Mucosa of descending colon (tissue), 3 donors: ENCODE measurements around the gene POLA1. TPM values are rescaled to one million over a fixed set of nuclear protein-coding genes. Genes with fewer than 3 reads are reported as not detected.

Source experiments
- ATAC-seq: fragments of 200-7000 bp; cut with Tn5 transposase; one replicate; pipeline ENCODE4 v1.9.1; 2020; ENCODE audit warnings: mild to moderate bottlenecking, moderate library complexity
- DNase-seq, 3 donors: peaks; one replicate each; pipeline ENCODE4 v3.0.0-alpha.2; 2020
- H3K36me3 ChIP-seq: fragments of 200-600 bp; one replicate; pipeline ENCODE4 v1.8.0; 2021; ENCODE audit warnings: low read depth, mild to moderate bottlenecking
- H3K4me1 ChIP-seq: fragments of 200-600 bp; one replicate; pipeline ENCODE4 v1.8.0; 2021; ENCODE audit warnings: low read depth, mild to moderate bottlenecking
- H3K4me3 ChIP-seq: fragments of 200-600 bp; one replicate; pipeline ENCODE4 v1.8.0; 2021; ENCODE audit warnings: mild to moderate bottlenecking
- H3K9me3 ChIP-seq: fragments of 200-600 bp; one replicate; pipeline ENCODE4 v1.8.0; 2021; ENCODE audit warnings: mild to moderate bottlenecking
- intact Hi-C, 2 donors: fragments of 100-400 bp; cut with DNase I in 1 of 2; cut with micrococcal nuclease in 1 of 2; formaldehyde crosslinking; loops; one replicate each; pipeline versions ENCODE4 v1.11.0 to v1.11.1; 2022; cut with DNase I, micrococcal nuclease
- total RNA-seq, 3 donors: library from RNA; stranded (reverse); fragmentation: NEBNext Ultra II Directional in 2 of 3; extraction: Animal tissue kit (Norgen Biotek cat#: 25700) in 2 of 3; gene quantifications; one replicate each; pipeline versions ENCODE4 v1.2.1 to v1.2.4, GENCODE V29; 2021 to 2023
- TF ChIP-seq, protein P1 (sequence below): fragments of 200-600 bp; IDR thresholded peaks from one replicate; pipeline ENCODE4 v1.8.0; 2022; ENCODE audit warnings: antibody characterized with exemption, mild to moderate bottlenecking
- donor health status: DM: no; HTN: no; CAD: no; lungs with moderate emphysema.
- donor health status: DM: no; HTN: no; CAD: no.
- donor health status: DM: no; HTN: yes; CAD: no.

Gene POLA1
- total RNA-seq, 3 donors from 2014 or later = 11.5 to 14.4 (median 12.5) TPM

DNA sequence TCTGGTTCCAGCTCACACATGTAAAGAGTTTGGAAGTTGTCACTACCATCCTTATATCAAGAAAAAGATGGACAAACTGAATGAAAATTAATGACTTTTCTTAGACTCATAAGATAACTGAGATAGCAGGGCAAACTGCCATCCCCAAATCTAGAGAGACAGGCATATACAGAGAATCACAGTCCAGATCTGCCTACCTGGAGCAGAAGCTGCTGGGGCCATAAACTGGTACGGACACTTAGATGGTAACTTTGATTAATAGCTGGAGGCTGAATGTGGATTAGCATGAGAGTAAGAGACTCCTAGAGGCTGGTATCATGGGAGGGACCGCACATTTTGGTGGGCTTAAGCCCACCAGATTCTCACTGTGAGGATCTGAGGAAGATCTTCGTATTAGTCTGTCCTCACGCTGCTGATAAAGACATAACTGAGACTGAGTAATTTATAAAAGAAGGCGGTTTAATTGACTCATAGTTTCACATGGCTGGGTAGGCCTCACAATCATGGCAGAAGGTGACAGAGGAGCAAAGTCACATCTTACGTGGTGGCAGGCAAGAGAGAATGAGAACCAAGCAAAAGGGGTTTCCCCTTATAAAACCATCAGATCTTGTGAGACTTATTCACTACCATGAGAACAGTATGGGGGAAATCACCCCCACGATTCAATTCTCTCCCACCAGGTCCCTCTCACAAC lies 10.8 kb upstream of the POLA1 start:
- Histone ChIP-seq H3K4me1 (no peaks in the 10 kb centered on the region), H3K9me3 (no peaks in the 10 kb centered on the region), H3K4me3 (no peak overlapping the region), H3K36me3 (no peaks in the 10 kb centered on the region)
- TF ChIP-seq, protein P1, sequence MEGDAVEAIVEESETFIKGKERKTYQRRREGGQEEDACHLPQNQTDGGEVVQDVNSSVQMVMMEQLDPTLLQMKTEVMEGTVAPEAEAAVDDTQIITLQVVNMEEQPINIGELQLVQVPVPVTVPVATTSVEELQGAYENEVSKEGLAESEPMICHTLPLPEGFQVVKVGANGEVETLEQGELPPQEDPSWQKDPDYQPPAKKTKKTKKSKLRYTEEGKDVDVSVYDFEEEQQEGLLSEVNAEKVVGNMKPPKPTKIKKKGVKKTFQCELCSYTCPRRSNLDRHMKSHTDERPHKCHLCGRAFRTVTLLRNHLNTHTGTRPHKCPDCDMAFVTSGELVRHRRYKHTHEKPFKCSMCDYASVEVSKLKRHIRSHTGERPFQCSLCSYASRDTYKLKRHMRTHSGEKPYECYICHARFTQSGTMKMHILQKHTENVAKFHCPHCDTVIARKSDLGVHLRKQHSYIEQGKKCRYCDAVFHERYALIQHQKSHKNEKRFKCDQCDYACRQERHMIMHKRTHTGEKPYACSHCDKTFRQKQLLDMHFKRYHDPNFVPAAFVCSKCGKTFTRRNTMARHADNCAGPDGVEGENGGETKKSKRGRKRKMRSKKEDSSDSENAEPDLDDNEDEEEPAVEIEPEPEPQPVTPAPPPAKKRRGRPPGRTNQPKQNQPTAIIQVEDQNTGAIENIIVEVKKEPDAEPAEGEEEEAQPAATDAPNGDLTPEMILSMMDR = no peak
- intact Hi-C loops = no loop called here
- no peak for DNase-seq
- ATAC-seq = no peak

DNA sequence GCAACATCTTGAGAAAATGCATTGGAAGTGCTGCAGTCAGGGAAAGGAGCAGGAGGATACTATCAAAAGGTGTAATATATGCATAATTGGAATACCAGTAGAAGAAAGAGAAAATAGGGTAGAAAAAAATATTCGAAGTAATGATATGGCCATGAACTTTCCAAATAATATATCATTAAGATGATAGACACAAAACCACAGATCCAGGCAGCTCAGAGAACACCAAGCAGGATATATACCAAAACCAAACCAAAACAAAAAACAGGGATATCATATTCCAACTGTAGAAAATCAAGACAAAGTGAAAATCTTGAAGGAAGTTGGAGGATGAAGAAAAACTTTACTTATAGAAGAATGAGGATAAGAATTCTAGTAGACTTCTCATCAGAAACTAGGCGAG lies 9.7 kb upstream of the POLA1 start:
- TF ChIP-seq, protein P1 = no peak
- H3K9me3 ChIP-seq = no peaks in the 10 kb centered on the region
- ATAC-seq (no peak), DNase-seq (no peak)
- H3K36me3 ChIP-seq = no peaks in the 10 kb centered on the region
- no peak overlapping the region for H3K4me3 ChIP-seq
- intact Hi-C loops = no loop called here
- H3K4me1 ChIP-seq = no peaks in the 10 kb centered on the region

DNA sequence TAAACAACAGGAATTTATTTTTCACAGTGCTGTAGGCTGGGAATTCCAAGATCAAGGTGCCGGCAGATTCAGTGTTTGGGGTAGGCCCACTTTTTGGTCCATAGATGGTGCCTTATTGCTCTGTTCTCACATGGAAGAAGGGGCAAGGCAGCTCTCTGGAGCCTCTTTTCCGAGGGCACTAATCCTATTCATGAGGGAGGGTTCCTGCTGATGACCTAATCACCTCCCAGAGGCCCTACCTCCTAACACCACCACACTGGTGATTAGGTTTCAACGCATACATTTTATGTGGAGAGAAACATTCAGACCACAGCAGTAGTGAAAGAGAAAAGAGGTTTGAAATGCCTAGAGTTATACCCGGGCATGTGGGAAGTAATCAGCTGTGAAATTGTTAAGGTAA lies 1.4 kb upstream of the POLA1 start:
- H3K36me3 ChIP-seq = no peaks in the 10 kb centered on the region
- intact Hi-C loops = no loop called here
- no peak for ATAC-seq
- TF ChIP-seq, protein P1 = no peak
- H3K4me1 ChIP-seq = no peaks in the 10 kb centered on the region
- H3K4me3 ChIP-seq = no peak overlapping the region
- H3K9me3 ChIP-seq = no peaks in the 10 kb centered on the region
- DNase-seq = no peak

DNA sequence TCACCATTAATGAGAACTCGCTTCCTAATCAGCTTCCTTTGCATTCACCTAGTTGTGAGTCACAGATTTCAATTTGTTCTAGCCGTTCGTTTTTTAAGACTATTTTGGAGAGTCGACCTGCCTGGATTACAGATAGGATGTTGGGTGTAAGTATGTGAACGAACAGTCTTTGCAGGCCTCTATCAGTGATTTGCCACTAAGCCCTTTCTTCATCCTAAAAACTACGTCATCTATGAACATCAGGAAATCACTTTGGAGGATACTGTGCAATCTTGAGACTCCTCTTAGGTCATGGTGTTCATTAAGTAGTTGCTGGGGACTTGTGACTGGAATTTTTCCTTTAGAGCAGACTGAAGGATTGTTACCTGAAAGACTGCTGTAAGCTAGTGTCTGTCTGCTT lies 1.1 kb downstream of the POLA1 start:
- H3K4me3 ChIP-seq = no peak overlapping the region
- intact Hi-C loops = no loop called here

DNA sequence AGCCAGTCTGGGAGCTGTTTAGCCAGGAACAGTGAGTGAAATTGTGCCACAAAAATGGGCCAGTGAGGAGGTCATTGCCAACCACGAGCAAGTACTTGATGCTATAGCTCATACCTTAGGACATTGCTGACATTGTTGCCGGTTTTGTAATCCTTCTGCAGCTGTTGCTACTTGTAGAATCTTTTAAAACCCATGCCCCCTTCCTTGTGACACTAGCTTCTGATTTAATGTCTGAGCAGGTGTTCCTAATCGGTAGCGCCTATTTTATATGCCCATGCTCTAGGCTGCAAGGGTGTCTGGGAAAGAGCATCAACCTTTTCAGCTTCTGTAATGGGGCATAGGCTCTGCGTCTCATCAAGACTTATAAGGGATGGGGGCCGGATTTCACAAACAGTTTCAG lies 2.6 kb downstream of the POLA1 start:
- DNase-seq = no peak
- intact Hi-C loops = no loop called here
- ATAC-seq = no peak
- H3K4me1 ChIP-seq = no peaks in the 10 kb centered on the region
- TF ChIP-seq, protein P1 = no peak
- no peaks in the 10 kb centered on the region for H3K9me3 ChIP-seq
- no peak overlapping the region for H3K4me3 ChIP-seq
- H3K36me3 ChIP-seq = no peaks in the 10 kb centered on the region

More for the DNA sequence above, 1.1 kb downstream of the POLA1 start:
- ATAC-seq (no peak), DNase-seq (no peak)
- TF ChIP-seq, protein P1 = no peak
- H3K36me3 ChIP-seq = no peaks in the 10 kb centered on the region
- no peaks in the 10 kb centered on the region for H3K9me3 ChIP-seq
- no peaks in the 10 kb centered on the region for H3K4me1 ChIP-seq
